Activated CD4-positive, alpha-beta T cell treated with anti-CD3 and anti-CD28 coated beads, Interleukin-2, amount 10 ng/mL, durations not matched to agents 7 days and 5 days (primary cell): Measurements from ENCODE around the gene SERP1. TPM values are rescaled to one million over a fixed set of nuclear protein-coding genes. Genes with fewer than 3 reads are reported as not detected.
A peak's percentile ranks its signal among the peaks of the same experiment; 100 is the strongest.

ENCODE experiments used
- CTCF ChIA-PET: fragments of 350-600 bp; sonication (Branson Sonifier 250); formaldehyde crosslinking; loops from one replicate; lab custom pipeline; 2021; ENCODE audit warnings: antibody characterized with exemption; lab: Charles Lee
- POLR2A ChIA-PET: fragments of 350-600 bp; sonication (Branson Sonifier 250); formaldehyde crosslinking; loops from one replicate; lab custom pipeline; 2021; ENCODE audit warnings: antibody characterized with exemption; lab: Charles Lee
- DNase-seq: peaks from one replicate; pipeline ENCODE4 v3.0.0-alpha.2; 2020
- H3K27ac Mint-ChIP-seq: one replicate; pipeline ENCODE4 v1.8.0; 2021; ENCODE audit warnings: mild to moderate bottlenecking, moderate library complexity, mixed read lengths
- H3K27me3 Mint-ChIP-seq: one replicate; pipeline ENCODE4 v1.8.0; 2021; ENCODE audit warnings: mixed read lengths
- H3K36me3 Mint-ChIP-seq: one replicate; pipeline ENCODE4 v1.8.0; 2021; ENCODE audit warnings: low read depth, mixed read lengths
- H3K4me1 Mint-ChIP-seq: one replicate; pipeline ENCODE4 v1.8.0; 2021; ENCODE audit warnings: mixed read lengths
- H3K4me3 Mint-ChIP-seq: one replicate; pipeline ENCODE4 v1.8.0; 2021; ENCODE audit warnings: mild to moderate bottlenecking, moderate library complexity, mixed read lengths
- H3K9me3 Mint-ChIP-seq: one replicate; pipeline ENCODE4 v1.8.0; 2021; ENCODE audit warnings: mixed read lengths
- total RNA-seq, 2 experiments: library from RNA; stranded (reverse); gene quantifications; one replicate each; pipeline ENCODE4 v1.2.3, GENCODE V29; 2021

SERP1 gene
- total RNA-seq, 2 experiments from 2014 or later, result 79.9 to 83.5 TPM

DNA sequence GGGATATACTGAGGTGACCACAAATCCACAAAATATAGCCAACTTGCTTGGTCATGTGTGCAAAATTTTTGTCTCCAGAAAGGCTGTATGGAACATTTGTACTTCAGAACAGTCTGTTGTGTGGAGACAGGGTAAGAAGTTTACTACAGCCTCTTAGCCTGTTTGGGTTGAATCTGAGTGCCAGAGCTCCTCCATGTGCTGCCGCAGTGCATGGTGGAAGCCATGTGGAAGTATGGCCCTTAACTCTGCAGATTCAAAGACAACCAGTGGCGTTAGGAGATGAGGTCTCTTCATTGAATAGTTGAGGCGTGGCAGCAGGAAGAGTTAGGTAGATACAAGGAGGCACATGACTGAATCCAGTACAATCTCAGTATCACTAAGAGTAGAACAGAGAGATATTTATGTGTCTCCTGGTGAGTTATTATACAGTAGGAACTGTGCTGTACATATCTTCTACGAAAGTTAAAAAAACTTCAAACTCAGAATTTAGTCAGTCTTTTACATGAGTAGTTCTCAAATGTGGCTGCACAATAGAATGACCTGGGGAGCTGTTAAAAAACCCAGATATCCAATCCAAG lies 9.7 kb upstream of the SERP1 start:
- POLR2A ChIA-PET, result no interaction called here
- Mint-ChIP-seq H3K27ac (no peak overlapping the region), H3K9me3 (no peaks in the 10 kb centered on the region), H3K36me3 (peaks cover 48% of the 10 kb centered on the region), H3K4me1 (peaks cover 24% of the 10 kb centered on the region), H3K27me3 (no peaks in the 10 kb centered on the region), H3K4me3 (no peak overlapping the region)
- no peak for DNase-seq
- CTCF ChIA-PET, result no interaction called here

DNA sequence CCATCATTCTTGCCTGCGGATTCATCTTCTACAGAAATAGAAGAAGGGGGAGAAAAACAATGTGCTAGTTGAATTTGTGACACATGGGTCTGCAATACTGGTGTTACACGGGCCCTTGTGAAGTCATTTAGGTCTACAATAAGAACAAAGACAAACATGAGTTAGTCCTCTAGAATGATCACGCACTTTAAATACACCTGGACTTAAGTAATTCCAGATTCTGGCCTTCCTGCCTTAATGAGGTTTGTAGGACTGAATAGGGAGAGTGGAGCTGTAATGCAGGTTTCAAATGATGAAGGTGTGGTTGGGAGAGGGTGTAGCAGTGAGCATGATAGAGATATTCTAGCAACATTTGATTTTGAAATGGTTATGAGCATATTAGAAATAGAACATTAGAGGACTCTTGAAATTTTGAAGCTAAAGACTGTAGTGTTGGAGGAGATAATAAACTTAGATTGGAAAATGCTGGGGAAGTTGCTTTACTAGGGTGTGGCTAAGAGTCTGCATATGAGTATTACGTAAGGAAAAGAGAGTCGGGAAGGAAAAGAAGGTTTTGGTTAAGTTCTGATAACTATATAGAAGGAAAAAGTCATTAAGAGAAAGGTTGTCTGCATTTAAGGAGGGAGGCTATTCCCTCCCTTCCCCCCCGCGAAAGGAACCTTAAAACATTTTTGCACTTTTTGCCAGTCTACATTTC lies 897 bp upstream of the SERP1 start:
- no peak for DNase-seq
- Mint-ChIP-seq H3K9me3 (no peaks in the 10 kb centered on the region), H3K27me3 (no peaks in the 10 kb centered on the region), H3K27ac (peak overlapping the region; percentile 95), H3K4me1 (peaks cover 55% of the 10 kb centered on the region), H3K4me3 (peak overlapping the region; percentile 90), H3K36me3 (peaks cover 43% of the 10 kb centered on the region)
- ChIA-PET POLR2A (interaction anchor here (1.3 kb wide), 1 partner anchor 56 kb away, joined by 5 read pairs; the partner anchor contains the start of gene SELENOT), CTCF (interaction anchor here (0.6 to 1.3 kb wide), 5 partner anchors 10 to 113 kb away, joined by 3 to 4 read pairs (median 4); no protein-coding TSS in a partner anchor)

DNA sequence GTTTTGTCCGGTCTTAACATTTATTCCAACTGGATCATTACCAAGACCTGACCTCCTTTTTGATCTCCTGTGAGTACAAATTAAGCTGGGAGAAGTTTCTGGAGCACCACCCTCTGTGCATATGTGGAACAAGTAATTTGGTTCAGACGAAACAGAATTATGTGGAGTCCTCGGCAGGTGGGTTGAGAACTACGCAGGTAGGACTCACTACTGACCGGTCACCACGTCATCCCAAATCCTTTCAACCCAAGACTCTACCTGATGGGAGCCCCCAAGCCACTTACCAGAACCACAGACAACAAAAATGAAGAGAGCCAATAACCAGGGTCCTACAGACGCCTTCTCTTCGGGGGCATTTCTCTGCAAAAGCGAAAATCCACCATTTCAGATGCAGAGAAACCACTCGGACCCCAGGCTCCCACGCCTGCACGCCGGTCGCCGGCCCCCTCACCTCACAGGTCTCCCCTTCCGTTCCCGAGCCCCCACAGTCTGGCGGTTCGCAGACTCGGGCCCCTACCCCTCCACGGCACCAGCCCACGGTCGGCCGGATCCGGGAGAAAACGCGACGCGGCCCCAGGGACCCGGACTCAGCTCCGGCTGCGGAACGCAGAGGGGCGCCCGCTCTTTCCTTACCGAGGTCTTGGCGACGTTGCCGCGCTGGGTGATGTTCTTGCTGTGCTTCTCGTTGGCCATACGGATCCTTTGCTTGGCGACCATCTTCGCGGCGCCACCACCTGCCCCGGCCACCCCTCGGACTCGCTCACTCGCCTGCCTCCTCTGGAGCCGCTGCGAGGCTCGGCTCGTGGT lies 674 bp downstream of the SERP1 start:
- H3K4me3 Mint-ChIP-seq, result peak overlapping the region; percentile 90

GRCh38 chr3:150544726-150545125 lies 1.6 kb downstream of the SERP1 start:
- H3K36me3 Mint-ChIP-seq, result peaks cover 47% of the 10 kb centered on the region
- H3K4me3 Mint-ChIP-seq, result peak overlapping the region; percentile 90
- no peaks in the 10 kb centered on the region for H3K9me3 Mint-ChIP-seq
- peaks cover 55% of the 10 kb centered on the region for H3K4me1 Mint-ChIP-seq
- POLR2A ChIA-PET, result interaction anchor here (1.0 kb wide), 1 partner anchor 137 kb away, joined by 4 read pairs; no protein-coding TSS in a partner anchor
- CTCF ChIA-PET, result interaction anchor here (1.1 kb wide), 2 partner anchors 10 to 136 kb away, joined by 3 to 4 read pairs; no protein-coding TSS in a partner anchor
- no peaks in the 10 kb centered on the region for H3K27me3 Mint-ChIP-seq
- DNase-seq, result no peak
- H3K27ac Mint-ChIP-seq, result peak overlapping the region; percentile 95

More for the DNA sequence above, 674 bp downstream of the SERP1 start:
- CTCF ChIA-PET, result interaction anchor here (0.6 to 1.3 kb wide), 4 partner anchors 9 to 227 kb away, joined by 3 to 4 read pairs (median 4); partner anchors contain the start of gene SIAH2
- Mint-ChIP-seq H3K36me3 (peaks cover 49% of the 10 kb centered on the region), H3K27ac (peak overlapping the region; percentile 95), H3K9me3 (no peaks in the 10 kb centered on the region), H3K27me3 (no peaks in the 10 kb centered on the region), H3K4me1 (peaks cover 59% of the 10 kb centered on the region)
- peak; percentile 51 for DNase-seq
- POLR2A ChIA-PET, result interaction anchor here (1.0 to 1.3 kb wide), 2 partner anchors 57 to 138 kb away, joined by 4 to 5 read pairs; partner anchors contain the start of gene SELENOT

DNA sequence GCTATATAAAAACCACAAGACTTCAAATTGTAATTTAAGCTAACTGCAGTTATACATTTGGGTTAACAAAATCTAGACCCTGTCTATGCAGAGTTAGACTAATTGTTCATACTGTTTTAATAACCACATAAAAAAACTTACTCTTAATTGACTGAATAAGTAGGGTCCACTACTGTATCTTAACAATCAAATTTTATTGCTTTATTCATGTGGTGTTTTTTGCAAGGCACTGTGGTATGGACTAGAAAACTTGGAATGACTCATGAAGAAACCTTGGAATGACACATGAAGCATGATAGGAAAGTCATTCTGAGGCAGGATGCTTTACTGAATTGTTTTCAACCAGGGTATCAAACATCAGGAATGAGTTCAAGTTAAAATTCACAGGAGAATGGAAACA lies 2.3 kb downstream of the SERP1 start:
- peaks cover 50% of the 10 kb centered on the region for H3K4me1 Mint-ChIP-seq

DNA sequence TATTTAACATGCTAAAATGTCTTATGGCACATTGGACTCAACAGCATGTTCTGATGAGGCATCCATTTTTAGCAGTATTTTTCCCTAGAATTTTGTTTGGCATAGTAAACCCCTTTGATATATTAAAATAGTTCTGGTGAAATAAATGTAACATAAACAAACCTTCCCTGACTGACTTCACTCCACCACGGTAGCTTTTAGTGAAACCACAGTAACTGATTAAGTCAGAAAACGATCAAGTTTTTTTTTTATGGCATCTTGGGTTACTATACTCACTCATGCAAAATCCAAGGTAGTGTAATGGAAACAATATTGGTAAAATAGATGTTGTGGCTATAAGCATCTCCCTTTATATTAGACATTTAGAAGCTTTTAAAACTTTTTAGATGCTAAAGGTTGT lies 2.8 kb downstream of the SERP1 start:
- H3K4me1 Mint-ChIP-seq, result peaks cover 46% of the 10 kb centered on the region
- POLR2A ChIA-PET, result interaction anchor here (0.6 kb wide), 1 partner anchor 134 kb away, joined by 4 read pairs; no protein-coding TSS in a partner anchor
- H3K4me3 Mint-ChIP-seq, result no peak overlapping the region
- peaks cover 39% of the 10 kb centered on the region for H3K36me3 Mint-ChIP-seq
- no peaks in the 10 kb centered on the region for H3K27me3 Mint-ChIP-seq
- no peak overlapping the region for H3K27ac Mint-ChIP-seq
- CTCF ChIA-PET, result interaction anchor here (0.7 to 0.8 kb wide), 2 partner anchors 9 to 133 kb away, joined by 3 read pairs; no protein-coding TSS in a partner anchor
- no peak for DNase-seq
- H3K9me3 Mint-ChIP-seq, result no peaks in the 10 kb centered on the region

More for the DNA sequence above, 2.3 kb downstream of the SERP1 start:
- CTCF ChIA-PET, result interaction anchor here (0.7 to 1.1 kb wide), 4 partner anchors 9 to 135 kb away, joined by 3 to 4 read pairs (median 3); no protein-coding TSS in a partner anchor
- H3K9me3 Mint-ChIP-seq, result no peaks in the 10 kb centered on the region
- no peak overlapping the region for H3K27ac Mint-ChIP-seq
- peaks cover 41% of the 10 kb centered on the region for H3K36me3 Mint-ChIP-seq
- POLR2A ChIA-PET, result no interaction called here
- no peak for DNase-seq
- no peaks in the 10 kb centered on the region for H3K27me3 Mint-ChIP-seq
- H3K4me3 Mint-ChIP-seq, result peak overlapping the region; percentile 90

DNA sequence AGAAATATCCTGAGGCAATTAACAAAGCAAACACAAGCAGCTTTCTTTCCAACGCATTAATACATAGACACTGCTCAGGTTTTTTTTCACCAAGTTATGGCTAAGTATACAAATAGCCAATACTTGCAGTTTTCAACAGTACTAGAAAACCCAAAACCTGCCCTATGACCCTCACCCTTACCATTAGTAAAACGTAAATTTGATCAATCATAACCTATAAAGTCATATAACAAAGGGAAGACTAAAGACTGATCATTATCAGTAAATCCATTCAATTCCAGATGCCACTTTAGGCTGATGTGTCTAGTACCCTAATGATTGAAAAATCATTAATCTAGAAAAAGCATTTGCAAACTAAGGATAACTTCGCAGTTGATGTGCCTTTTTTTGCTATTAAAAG lies 3.2 kb downstream of the SERP1 start:
- H3K4me1 Mint-ChIP-seq, result peaks cover 42% of the 10 kb centered on the region
- H3K9me3 Mint-ChIP-seq, result no peaks in the 10 kb centered on the region
- POLR2A ChIA-PET, result interaction anchor here (0.6 kb wide), 1 partner anchor 133 kb away, joined by 4 read pairs; no protein-coding TSS in a partner anchor
- H3K36me3 Mint-ChIP-seq, result peaks cover 36% of the 10 kb centered on the region
- no peak overlapping the region for H3K4me3 Mint-ChIP-seq
- DNase-seq, result no peak
- no peak overlapping the region for H3K27ac Mint-ChIP-seq
- no peaks in the 10 kb centered on the region for H3K27me3 Mint-ChIP-seq
- CTCF ChIA-PET, result interaction anchor here (0.8 kb wide), 1 partner anchor 134 kb away, joined by 3 read pairs; no protein-coding TSS in a partner anchor

DNA sequence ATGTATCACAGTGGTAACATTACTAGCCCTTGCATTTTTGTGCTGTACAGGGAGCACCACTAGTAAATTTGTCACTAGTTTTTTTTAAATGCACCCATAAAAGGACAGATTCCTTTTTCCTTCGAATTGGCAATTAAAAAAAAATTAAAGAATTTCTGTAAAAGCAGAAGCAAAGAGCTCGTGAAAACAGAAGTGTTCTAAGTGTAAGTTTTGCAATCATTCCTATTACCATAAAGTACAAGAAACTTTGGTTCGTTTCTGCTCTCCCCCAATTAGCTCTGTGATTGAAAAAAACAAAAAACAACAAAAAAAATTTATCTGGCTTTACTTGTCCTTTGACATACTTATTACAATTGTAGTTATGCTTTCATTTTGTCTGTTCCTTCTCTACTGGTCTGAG lies 5.3 kb downstream of the SERP1 start:
- H3K27me3 Mint-ChIP-seq, result no peaks in the 10 kb centered on the region
- no peaks in the 10 kb centered on the region for H3K9me3 Mint-ChIP-seq
- H3K27ac Mint-ChIP-seq, result no peak overlapping the region
- H3K36me3 Mint-ChIP-seq, result peaks cover 34% of the 10 kb centered on the region
- ChIA-PET POLR2A (no interaction called here), CTCF (no interaction called here)
- H3K4me1 Mint-ChIP-seq, result peaks cover 34% of the 10 kb centered on the region
- DNase-seq, result no peak
- H3K4me3 Mint-ChIP-seq, result no peak overlapping the region

DNA sequence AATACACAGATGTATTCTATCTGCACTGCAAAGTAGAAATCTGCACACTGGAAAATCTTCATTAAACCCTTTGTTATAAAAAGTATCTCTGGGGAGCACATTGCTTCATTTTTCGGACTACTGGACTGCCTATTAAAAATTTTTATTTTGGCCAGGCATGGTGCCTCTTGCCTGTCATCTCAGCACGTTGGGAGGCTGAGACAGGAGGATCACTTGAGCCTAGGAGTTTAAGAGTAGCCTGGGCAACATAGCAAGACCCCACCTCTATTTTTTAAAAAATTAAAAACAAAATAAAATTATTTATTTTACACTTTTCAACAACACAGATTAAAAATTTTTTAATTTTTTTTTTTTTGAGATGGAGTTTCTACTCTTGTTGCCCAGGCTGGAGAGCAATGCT lies 6.0 kb downstream of the SERP1 start:
- Mint-ChIP-seq H3K27ac (no peak overlapping the region), H3K9me3 (no peaks in the 10 kb centered on the region), H3K4me3 (no peak overlapping the region), H3K27me3 (no peaks in the 10 kb centered on the region), H3K4me1 (peaks cover 34% of the 10 kb centered on the region), H3K36me3 (peaks cover 32% of the 10 kb centered on the region)
- no peak for DNase-seq
- CTCF ChIA-PET, result no interaction called here
- POLR2A ChIA-PET, result no interaction called here

GRCh38 chr3:150538324-150539208 lies 7.7 kb downstream of the SERP1 start:
- CTCF ChIA-PET, result interaction anchor here (0.6 to 2.3 kb wide), 4 partner anchors 12 to 249 kb away, joined by 3 to 5 read pairs (median 4); no protein-coding TSS in a partner anchor
- no peak for DNase-seq
- no peak overlapping the region for H3K4me3 Mint-ChIP-seq
- H3K4me1 Mint-ChIP-seq, result peaks cover 20% of the 10 kb centered on the region
- H3K9me3 Mint-ChIP-seq, result no peaks in the 10 kb centered on the region
- POLR2A ChIA-PET, result no interaction called here
- peaks cover 18% of the 10 kb centered on the region for H3K36me3 Mint-ChIP-seq
- no peaks in the 10 kb centered on the region for H3K27me3 Mint-ChIP-seq
- H3K27ac Mint-ChIP-seq, result no peak overlapping the region

DNA sequence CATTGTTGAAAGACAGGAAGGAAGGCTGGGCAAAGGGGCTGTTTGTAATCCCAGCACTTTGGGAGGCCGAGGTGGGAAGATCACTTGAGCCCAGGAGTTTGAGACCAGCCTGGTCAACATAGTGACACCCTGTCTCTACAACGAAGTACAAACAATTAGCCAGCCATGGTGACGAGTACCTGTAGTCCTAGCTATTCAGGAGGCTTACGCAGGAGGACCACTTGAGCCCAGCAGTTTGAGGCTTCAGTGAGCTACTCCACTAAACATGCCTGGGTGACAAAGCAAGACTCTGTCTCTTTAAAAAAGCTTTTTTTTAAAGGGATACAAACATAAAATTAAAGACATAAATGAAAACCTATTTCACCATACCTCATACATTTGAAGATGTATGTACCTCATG lies 11.1 kb downstream of the SERP1 start:
- peaks cover 7% of the 10 kb centered on the region for H3K4me1 Mint-ChIP-seq
- H3K27ac Mint-ChIP-seq, result no peak overlapping the region
- POLR2A ChIA-PET, result no interaction called here
- DNase-seq, result no peak
- no peak overlapping the region for H3K4me3 Mint-ChIP-seq
- no peaks in the 10 kb centered on the region for H3K9me3 Mint-ChIP-seq
- CTCF ChIA-PET, result interaction anchor here (0.6 to 1.4 kb wide), 4 partner anchors 8 to 293 kb away, joined by 3 read pairs; no protein-coding TSS in a partner anchor
- H3K36me3 Mint-ChIP-seq, result no peaks in the 10 kb centered on the region
- no peaks in the 10 kb centered on the region for H3K27me3 Mint-ChIP-seq
